Midbrain (tissue), 1 donor: ENCODE data around the gene MSX2.
"Not testable (repeated sequence)": the region's sequence is repeated elsewhere in the genome, so short reads cannot be mapped to it uniquely, and the experiment has no call there.

Experiments
- DNase-seq: peaks from one replicate; lab custom pipeline; 2025; lab: John Stamatoyannopoulos, UW

MSX2 gene

DNA sequence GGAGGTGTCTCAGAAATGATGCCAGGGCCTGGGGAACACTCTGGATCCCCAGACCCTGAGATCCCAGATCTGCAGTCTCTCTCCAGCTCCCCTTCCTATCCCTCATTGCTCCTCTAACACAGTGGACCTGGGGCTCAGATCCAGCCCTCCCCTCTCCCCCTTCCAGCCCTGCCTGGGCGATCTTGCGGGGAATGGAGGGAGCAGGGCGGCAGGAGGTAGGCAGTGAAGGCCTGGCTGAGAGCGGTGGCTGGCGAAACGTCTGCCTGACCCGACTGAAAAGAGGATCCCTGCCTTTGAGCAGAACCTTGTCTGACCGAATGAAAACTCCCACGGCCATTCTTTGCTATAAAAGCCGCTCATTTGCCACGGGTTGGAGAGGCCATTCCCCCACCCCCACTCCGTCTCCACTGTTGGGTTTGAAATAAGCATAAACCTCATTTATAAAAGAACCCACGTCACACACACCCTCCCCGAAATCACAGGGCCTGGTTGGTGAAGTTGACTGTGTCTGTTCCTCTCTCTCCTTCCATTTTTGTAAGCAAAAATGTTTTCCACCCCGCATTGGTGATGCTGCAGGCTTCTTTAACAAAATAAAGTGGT lies 8.8 kb downstream of the MSX2 start:
- no peak for DNase-seq

DNA sequence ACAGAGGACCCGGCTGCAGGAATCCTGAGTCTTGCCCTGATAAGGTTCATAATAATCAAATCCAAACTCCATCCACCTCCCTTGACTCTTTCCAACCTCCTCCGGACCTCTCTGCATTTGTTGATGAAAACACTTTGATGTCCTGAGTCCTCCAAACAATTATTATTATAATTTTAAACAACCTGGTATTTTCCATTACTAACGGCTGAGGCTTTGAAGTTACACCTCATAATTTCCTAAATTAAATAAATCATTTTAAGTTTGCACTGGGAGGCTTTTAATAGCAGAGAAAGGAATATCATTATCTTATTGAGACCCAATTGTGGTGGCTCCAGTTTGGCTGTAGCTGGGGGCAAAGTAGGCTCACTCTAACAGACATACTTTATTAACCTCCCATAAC lies 9.5 kb downstream of the MSX2 start:
- no peak for DNase-seq

DNA sequence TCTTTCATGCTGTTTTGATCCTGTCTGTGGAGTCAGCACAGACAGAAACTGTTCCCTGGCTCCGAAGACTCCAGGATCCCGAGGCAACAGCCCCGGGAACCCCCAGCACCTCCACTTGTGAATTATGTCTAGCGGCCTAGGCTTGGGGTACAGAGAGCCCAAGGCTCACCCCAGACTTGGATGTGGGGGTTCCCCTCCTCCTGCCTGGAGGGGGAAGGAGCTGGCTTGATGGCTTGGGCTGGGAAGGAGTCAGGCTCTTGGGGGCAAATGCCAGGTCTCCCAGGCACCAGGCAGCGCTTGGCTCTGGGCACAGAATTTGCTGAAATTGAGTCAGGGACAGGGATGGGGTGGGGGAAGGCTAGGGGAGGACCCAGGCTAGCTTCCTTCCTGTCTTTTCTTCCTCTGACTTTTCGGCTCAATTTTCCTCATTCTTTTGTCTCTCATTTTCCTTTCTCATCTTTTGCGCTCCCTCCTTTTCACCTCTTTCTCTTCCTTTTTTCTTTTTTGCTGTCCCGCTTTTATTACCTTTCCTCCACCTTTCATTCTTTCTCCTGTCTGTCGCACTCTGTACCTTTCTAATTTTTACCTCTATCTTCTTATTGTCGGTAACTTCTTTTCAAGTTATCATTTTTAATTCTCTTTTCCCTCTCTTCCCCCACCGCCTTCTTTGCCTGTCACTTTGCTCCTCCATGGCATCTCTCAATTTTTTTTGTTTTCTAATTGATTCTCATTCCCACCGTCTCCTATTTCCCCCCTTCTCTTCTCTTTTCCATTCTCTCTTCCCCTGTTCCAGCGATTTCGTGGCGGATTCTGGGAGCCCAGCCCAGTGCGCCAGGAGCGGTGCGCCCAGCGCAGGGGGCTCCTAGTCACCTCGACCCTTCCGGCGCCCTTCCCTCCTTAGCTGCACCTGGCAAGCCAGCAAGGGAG lies 10.5 kb downstream of the MSX2 start:
- DNase-seq, result no peak

DNA sequence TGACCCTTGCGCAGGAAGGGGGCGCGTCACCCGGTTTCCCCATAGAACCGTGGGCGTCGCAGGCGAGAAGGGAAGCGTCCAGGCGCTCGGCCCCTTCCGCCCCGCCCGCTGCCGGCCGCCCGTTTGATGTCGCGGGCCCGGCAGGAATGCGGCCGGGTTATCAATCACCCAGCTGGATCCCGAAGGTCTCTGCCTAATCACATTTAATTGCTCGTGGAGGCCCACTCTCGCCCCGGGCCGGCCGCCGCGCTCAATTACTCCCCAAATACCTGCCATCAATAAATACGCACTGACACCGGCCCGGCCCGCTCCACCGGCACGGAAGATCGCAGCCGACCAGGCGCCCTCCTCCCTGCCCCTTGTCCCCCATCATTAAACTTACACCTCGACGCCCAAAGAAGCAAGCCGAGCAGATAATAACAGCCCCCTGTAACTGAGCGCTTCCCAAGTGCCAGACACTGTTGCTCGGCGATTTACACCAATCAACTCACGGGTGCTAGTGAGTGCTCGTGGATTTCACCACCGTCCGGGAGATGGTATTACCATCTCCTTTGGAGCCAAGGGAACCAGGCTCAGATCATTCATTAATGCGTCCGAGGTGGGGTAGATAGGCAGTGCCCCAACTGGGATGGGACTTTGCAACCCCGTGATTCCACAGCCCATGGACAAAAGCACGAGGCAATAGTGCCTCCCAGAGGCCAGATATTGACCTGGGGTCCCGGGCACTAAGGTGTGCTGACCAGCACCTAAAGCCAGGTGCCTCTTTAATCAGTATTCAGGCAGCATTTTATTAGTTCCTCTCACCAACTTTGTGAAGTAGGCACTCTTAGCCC lies 11.3 kb downstream of the MSX2 start:
- peak; percentile 32 for DNase-seq

DNA sequence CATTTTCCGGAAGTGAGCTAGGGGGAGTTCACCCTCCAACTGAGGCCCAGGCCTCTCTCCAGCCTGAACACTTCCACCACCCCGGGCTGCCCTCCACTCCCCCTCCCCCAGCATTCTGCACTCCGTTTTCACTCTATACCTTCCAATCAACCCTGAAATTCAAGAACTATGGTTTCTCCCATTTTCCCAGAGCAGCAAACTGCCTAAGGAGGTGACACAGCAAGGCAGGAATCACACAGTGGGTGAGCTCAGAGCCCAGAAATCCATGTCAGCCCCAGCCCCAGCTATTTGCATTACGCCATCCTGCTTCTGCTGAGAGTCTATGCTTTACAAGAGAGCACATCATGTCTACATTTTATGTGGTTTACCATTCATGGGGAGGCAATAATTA lies 11.9 kb downstream of the MSX2 start:
- no peak for DNase-seq

DNA sequence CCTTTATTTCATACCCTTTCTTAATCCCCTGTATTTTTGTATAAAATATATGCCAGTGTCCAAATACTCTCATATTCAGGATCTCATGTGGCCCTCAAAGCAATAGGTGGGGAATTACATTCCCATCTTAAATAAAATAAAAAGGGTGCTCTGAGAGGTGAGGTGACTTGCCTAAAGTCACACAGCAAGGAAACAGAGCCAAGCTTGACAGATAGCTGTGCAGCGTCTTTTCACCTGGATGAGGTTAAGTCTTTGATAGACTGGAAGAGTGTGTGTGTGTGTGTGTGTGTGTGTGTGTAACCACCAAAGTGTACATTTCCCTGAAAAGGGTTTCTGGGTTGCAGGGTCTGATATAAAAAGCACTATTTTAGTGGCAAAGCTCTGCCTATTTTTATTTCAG lies 12.4 kb downstream of the MSX2 start:
- DNase-seq, result no peak

DNA sequence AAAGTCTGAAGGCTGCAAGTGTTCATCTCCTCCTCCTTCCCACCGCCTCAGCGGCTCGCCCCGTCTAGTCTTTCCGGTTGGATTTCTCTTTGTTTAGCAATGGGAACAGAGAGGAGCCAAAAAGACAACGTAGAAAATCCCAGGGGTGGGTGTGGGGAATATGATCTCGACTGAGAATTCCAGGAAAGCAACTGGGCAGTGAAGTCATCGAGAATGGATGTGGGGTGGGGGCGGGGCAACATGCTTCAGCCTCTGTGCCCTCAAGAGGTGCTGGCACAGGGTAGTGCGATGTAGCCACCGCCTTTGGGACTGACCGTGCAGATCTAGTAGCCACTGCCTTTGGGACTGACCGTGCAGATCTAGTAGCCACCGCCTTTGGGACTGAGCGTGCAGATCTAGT lies 12.9 kb downstream of the MSX2 start:
- DNase-seq, result no peak

DNA sequence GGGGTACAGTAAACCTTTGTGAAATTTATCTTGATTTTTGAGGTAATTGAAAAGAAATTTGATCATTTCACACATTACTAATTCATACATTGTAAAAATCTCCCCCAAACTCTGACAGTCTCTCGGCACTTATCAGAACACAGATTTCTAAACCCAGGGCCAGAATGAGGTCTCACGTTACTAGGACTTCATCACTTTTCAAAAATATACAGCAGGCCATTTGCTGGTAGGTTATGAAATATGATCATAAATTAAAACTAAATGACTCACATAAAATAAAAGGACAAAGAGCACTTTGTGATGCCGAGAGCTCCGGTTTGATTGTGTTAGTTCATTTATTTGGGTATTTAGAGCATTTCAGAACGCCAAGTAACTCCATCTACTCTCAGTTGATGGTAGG lies 17.0 kb downstream of the MSX2 start:
- DNase-seq, result no peak

DNA sequence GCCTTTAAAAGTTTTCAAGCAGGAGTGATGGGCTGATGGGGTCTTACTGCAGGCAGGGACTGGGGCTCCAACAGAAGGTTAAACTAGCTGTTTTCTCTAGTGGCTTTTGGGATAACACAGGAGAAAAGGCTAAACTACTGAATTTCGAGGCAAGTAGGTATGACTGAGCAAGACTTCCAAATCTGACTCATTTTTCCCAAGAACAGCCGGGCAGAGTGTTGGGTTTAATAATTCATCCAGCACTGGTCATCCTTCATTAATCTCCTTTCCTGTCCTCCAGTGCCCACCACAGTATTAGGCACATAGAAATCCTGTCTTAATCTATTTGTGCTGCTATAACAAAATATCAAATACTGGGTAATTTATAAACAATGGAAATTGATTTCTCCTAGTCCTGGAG lies 20.5 kb downstream of the MSX2 start:
- DNase-seq, result no peak

DNA sequence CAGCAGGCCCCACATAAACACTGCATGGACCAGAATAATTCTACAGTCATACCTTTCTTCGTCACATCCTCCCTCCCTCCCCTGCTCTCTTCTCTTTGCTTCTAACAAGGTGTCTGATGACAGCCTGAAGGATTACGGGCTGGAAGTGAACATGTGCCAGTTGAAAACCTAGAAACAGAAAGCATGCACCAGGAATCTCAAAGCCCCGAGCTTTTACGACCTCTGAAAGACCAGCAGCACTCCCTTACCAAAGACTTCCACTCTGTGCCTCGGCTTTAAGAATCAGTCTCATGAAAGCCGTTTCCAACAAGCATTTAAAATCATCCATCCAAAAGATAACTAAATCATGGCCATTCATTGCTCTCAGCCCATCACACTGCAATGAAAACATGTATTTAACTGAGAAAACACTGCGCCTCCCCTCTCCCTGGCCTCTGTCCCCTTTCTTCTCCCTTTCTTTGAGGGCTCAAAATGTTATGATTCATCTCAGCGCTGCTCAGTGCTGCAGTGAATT lies 21.3 kb downstream of the MSX2 start:
- no peak for DNase-seq

DNA sequence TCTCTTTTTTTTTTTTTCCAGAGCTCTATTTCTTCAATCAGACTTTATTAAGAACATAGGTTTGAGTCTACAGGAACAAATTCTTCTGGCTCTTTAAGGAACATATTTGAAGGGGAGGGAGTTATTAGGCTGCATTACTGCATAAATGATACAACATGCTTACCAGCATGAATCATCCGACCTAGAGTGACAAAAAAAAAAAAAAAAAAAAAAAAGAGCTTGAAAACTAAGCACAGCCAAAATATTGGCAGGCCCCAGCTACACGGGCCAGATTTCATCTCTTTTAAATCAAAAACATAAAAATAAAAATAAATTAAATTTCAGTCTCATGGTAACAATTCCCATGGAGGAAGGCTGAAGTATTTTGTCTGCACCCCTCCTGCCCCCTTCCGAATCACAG lies 26.3 kb downstream of the MSX2 start:
- DNase-seq, result no peak

DNA sequence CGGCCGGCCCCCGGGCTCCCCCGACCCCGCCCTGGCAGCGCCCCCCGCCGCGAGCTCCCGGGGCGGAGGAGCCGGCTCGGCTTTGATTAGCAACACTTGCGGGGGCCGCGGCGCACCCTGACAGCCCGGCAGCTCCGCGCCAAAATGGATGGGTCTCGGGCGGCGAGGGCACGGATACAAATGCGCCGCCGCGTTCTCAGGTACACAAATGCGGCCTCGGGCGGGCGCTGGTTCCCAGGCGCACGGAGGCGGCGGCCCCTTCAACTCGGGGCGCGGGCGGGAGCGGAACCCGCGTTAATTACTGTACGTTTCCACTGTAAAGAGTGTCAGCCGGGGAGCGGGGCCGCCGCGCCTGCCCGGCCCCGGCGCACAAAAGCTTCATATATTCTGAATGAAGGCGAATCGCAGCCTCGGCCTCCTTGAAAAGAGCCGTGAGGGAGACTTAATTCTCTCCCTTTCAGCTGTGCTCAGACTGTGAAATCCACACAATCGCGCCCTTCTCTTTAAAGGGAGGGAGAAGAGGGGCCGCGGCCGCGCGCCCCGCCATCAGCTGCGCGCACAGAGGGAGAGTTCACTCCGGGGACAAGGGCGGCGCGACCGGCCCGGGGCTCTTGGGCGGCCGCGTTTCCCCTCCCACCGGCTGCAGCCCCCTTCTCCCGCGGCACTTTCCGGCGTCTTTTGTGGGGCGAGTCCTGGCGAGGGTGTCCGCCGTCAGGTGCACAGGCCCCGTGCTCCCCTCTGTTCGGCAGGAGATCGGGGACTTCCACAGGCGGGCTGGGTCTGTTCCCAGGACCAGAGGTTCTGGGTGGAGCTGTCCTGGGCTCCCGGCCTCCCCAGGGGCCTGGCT lies 27.0 kb downstream of the MSX2 start:
- DNase-seq, result no peak

DNA sequence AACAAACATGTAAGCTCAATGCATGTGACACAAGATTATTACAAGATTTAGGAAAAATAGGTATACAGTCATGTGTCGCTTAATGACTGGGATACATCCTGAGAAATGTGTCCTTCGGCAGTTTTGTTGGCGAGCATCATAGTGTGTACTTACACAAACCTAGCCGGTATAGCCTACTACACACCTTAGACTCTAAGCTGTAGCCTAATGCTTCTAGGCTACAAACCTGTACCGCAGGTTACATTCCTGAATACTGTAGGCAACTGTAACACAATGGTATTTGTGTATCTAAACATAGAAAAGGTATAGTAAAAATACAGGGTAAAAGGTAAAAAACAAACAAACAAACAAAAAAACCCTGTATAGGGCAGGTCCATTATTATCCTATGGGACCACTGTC lies 27.7 kb downstream of the MSX2 start:
- DNase-seq, result no peak

DNA sequence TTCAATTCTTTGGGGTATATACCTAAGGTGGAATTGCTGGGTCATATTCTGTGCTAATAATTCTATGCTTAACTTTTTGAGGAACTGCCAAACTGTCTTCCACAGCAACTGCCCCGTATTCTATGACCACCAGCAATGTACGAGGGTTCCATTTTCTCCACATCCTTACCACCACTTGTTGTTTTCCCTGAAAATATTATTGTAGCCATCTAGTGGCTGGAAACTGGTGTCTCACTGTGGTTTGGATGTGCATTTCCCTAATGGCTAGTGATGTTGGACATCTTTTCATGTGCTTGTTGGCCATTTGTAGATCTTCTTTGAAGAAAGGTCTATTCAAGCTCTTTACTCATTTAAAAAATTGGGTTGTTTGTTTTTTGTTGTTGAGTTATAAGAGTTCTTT lies 30.7 kb downstream of the MSX2 start:
- DNase-seq, result no peak

DNA sequence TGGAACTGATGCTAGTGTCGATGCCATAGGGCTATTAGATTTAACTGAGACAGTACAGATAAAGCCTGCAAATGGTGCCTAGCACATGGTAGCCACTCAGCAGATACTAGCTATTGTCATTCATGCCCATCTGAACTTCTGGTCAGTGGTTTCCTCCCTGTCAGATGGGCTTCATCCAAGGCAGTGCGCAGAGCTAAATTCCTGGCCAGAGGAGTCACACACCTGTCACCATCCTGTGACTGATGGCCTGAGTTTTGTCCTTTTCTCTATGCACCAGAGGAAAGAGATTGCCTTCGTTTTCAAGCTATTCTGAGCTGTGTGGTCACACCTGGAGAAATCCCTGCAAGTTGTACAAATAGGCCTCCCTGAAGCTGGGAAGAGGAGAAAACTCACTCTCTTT lies 34.7 kb downstream of the MSX2 start:
- DNase-seq, result no peak

DNA sequence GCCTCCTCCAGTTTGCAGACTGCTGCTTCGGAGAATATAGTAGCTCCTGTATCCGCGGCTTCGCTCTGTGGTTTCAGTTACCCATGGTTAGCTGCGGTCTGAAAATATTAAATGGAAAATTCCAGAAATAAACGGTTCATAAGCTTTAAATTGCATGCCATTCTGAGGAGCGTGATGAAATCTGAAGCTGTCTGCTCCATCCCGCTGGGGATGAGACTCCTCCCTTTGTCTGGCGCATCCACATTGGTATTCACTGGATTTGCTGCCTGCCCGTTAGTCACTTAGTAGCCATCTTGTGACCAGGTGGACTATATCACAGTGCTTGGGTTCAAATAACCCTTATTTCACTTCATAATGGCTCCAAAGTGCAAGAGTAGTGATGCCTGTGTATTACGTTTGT lies 36.3 kb downstream of the MSX2 start:
- no peak for DNase-seq

DNA sequence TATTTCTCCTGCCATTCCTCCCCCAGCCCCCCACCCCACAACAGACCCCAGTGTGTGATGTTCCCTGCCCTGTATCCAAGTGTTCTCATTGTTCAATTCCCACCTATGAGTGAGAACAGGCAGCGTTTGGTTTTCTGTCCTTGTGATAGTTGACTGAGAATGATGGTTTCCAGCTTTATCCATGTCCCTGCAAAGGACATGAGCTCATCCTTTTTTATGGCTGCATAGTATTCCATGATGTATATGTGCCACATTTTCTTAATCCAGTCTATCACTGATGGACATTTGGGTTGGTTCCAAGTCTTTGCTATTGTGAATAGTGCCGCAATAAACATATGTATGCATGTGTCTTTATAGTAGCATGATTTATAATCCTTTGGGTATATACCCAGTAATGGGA lies 37.0 kb downstream of the MSX2 start:
- not testable (repeated sequence) for DNase-seq

DNA sequence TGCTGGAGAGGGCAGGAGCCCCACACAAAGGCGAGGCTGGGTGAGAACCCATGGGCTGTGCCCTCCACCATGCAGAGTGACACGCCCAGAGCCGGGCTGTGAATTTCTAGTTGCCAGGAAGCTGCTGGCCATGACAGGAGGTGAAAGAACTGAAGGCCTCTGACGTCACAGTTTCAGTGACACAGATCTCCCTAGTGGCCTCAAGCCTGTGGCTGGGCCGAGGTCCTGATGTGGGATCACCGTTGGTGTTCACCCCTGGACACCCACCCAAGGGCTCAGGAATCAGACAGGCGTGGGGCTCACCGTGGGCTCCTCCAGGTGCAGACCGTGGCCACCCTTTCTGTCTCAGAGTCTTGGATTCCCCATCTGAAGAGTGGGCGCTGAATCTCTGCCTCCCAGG lies 39.9 kb downstream of the MSX2 start:
- no peak for DNase-seq

DNA sequence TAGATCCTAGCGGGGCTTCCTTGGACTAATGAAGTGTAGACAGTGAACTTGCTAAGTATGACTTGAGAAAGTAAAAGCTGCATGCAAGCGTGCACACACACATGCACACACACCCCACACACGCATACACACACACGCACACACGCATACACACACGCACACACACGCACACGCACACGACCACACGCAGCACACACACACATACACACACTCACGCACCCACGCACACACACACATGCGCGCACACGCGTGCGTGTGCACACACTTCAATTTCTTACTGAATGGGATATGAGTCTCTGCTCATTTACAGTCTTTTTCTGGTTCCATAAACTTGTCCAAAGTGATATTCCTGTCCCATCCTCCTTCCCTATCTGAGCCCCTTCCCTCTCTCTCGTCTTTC lies 41.2 kb downstream of the MSX2 start:
- no peak for DNase-seq

DNA sequence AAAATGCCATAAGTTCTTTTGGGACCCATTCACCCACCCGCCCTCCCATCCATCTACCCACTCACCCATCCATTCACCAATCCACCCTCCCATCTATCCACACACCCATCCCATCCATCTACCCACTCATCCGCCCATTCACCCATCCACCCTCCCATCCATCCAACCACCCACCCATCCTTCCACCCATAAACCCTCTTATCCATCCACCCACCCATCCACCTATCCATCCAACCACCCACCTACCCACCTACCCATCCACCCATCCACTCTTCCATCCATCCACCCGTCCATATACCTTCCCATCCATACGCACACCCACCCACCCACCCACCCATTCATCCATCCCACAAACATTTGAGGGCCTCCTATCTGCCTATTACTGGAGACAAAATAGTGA lies 43.3 kb downstream of the MSX2 start:
- no peak for DNase-seq

DNA sequence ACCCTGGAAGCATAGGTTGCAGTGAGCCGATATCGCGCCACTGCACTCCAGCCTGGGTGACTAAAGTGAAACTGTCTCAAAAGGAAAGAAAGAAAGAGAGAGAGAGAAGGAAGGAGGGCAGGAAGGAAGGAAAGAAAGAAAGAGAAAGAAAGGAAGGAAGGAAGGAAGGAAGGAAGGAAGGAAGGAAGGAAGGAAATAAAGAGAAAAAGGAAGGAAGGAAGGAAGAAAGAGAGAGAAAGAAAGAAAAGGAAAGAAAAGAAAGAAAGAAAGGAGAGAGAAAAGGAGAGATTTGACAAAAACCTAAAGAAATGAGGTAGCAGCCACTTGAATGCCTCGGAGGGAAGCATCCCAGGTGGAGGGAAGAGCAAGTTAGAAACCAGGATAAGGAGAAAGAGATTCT lies 44.6 kb downstream of the MSX2 start:
- DNase-seq, result no peak

DNA sequence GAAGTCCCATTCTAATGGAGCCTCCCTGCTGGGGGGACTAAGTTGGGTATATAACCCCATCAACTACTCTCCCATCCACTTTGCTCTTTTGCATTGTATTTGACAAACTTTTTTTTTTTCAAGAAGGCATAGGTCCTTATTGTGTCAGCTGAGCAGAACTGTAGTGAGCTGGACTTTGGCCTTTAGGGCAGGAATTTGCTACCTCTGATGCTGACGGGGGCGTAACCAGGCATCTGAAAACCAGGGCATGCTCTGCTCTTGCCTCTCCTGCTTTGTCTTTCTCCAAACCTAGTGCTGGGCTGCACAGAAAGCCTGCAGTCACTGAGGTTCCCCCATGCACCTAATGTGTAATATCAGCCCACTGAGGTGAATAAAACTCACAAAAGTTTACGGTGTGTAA lies 49.0 kb downstream of the MSX2 start:
- no peak for DNase-seq
